ENCODE results near the gene IKZF2.

IKZF2 gene

GRCh38 chr2:213151437-213152064 lies at the start of gene IKZF2:
Gene IKZF2, minus strand, starts transcription at chr2:213151612. Its CDS starts 2,983 bp downstream, at chr2:213148629.
- DNase-seq = peak; percentile 81

GRCh38 chr2:213199871-213200270 lies 48.5 kb upstream of the IKZF2 start:
- no peak for DNase-seq

GRCh38 chr2:213189001-213189899 lies 37.8 kb upstream of the IKZF2 start:
- DNase-seq = no peak

DNA sequence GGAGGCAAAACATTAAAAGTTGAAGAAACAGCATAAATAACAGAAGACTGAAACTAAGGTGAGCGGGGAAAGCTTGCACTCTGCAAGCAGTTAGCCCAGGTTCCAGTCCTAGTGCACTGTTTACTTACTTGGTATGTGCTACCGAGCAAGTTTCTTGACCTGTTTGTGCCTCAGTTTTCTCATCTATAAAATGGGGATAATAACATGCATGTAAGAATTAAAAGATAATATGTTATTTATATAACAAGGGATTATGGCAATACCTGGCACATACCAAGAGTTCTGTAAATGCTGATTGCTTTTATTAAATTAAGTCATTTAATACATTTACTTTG lies 37.1 kb upstream of the IKZF2 start:
- no peak for DNase-seq

DNA sequence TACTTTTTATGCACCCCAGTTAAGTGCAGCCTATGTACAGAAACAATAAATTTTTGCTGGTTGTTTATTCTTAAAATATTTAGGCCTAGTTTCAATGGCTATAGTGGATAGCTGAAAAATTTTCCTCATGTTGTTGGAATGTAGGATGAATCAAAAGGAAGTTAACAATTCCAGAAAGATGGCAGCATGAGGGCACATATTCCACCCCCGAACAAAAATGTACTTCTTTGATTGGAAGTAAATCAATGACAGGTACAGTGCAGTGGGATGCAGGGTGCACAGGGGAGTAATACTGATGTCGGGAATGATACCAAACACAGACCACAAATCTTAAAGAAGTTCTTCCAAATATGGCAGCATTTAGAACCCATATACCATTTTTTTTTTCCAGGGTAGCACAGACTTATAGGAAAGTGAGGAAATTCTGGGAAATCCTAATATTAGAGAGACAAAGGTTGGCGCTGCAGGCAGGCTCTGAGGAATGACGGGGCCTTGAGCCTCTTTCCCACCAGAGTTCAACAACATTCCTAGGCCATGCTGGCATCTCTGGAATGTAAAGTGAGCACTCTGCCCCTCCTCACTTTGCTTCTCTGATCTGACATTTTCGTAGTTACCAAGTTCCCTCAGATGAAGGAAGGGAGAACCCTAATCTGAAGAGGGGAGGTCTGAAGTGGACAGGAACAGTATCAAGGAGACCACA lies 36.6 kb upstream of the IKZF2 start:
- DNase-seq = no peak

DNA sequence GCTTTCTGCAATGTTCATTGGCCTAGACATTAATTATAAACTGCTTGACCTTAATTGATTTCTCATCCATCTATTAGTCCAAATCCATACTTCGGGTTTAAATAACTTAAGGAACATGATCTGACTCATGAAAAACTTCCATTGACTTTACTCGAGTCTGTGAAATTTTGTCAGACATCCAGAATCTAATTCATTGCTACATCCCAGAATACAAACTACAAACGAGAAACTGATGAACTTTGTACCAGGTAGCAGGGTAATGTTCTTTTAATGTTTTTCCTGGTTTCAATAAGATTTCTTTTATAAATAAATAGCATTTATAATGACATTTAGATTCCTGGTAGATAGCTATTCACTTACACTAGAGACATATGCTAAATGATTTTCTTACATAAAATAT lies 36.0 kb upstream of the IKZF2 start:
- no peak for DNase-seq

DNA sequence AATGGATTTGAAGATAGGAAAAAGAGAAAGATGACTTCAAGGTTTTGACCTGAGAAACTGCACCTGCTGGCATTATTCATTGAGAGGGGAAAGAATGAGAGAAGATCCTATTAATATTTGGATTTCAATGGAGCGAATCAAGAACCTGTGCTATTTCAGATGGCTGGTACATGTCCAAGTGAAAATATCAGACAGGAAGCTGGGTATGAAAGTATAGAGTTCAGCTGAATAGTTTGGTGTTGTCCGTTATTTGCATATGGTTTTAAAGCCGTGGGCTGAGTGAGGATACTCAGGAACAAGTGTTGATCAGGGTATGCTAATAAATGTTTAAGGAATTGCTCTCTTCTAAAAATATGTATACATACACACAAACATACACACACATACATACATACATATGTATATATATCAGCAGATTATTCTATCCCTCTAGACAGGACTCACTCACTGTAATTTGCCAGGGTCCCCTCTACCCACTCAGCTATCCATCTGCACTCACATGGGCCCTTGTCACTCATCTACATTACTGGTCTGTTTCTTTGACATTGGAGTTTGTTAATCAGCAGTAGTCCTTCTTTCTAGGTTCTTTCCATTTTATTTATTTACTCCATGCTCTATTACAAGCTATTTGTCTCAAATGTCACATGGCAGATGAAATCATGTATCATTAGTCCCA lies 33.9 kb upstream of the IKZF2 start:
- no peak for DNase-seq

DNA sequence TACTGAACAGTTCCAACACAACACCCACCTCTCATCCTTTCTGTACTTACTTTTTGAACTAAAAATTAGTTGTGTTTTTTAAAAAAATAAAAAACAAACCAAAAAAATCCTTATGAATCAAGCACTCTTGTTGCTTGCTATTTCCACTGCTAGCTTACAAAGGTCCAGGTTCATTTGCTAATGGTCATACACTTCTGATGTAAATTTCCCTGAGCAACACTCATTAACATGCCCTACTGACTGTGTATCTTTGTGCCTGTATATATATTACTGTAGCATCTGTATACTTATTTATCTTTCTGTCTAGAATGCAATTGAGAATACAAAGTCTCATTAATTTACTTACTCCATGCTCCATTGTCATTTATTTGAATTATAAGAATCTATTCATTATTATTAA lies 30.3 kb upstream of the IKZF2 start:
- DNase-seq = no peak

GRCh38 chr2:213177679-213178078 lies 26.3 kb upstream of the IKZF2 start:
- no peak for DNase-seq

- DNase-seq = no peak
These were observed 24.3 kb upstream of the IKZF2 start for GRCh38 chr2:213175673-213176247.

DNA sequence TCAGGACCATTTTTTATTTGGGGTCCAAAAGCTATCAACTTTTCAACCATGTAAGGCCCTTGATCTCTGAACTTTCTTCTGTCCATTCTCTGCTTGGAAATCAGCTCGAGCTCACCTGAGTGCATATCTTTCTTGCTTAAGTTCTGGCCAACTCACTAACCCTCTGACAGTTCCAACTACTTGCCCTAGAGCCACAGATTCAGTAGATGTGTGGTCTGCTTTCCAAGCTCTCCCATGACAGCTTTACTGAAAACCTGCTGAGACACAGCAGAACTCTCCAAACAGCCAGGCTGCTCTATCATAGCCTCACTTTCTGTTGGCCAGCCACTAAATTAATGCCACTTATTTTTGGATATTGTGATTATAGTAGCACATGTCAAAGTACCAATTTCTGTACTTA lies 21.2 kb upstream of the IKZF2 start:
- DNase-seq = no peak

DNA sequence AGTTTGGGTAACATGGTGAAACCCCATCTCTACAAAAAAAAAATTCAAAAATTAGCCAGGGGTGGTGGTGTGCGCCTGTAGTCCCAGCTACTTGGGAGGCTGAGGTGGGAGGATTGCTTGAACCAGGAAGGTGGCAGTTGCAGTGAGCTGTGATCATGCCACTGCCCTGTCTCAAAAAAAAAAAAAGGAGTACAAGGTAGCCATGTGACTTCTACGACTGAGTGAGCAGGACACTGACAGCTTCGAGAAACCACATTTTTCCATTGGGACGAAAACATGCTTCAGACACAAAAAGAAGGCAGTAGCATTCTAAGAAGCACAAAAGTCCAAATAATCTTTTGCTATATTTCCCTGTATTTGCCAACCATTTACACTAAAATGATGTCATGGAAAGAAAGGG lies 19.7 kb upstream of the IKZF2 start:
- no peak for DNase-seq

DNA sequence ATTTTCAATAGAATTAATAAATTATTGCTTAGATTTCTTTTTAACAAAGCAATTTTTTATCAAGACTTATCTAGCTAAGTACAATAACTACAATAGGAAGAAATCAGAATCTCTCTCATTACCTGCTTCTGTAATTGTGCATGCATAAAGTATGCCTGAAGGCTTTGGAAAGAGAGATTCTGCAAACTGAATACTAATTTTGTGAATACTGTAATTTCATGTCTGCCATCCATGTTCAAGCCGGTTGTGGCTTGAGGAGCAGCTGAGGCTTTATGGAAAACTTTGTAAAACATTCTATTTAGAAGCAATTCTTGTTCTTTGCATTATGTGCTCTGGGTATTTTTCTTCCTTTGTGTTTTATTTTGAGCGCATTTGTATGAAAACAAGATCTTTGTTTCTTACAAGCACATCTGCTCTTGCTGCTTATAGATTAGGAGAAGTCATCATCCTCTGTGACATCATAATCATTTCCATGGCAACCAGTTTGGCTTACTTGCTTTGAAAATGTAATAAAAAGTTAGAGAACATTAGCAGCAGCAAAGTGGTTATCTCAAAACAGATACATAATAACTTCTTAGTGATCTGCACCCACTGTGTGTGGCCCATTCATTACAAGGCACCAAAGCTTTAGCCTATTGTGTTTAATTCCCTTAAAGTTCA lies 16.0 kb upstream of the IKZF2 start:
- DNase-seq = no peak

DNA sequence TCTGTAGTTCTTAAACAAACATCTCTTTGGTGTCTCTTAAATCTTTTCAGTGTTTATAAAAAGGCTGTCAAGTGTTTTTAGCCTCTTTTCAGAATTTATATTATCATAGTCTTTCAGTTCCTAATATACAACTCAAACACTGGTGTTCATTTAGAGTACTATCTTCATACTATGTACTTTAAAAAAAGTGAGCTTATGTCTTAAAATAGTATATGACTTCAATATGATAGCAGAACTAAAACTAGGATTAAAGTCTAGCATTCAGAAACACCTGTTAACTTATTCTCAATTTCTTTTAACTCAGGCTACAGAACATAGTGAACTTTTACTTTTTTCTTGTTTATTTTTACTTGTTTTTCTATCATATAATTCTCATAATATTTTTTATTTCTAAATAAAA lies 14.7 kb upstream of the IKZF2 start:
- DNase-seq = no peak

- no peak for DNase-seq
These were observed 12.9 kb upstream of the IKZF2 start for GRCh38 chr2:213164263-213164662.

- DNase-seq = no peak
These were observed 11.2 kb upstream of the IKZF2 start for GRCh38 chr2:213162516-213163118.

GRCh38 chr2:213161759-213162515 lies 10.5 kb upstream of the IKZF2 start:
- no peak for DNase-seq

DNA sequence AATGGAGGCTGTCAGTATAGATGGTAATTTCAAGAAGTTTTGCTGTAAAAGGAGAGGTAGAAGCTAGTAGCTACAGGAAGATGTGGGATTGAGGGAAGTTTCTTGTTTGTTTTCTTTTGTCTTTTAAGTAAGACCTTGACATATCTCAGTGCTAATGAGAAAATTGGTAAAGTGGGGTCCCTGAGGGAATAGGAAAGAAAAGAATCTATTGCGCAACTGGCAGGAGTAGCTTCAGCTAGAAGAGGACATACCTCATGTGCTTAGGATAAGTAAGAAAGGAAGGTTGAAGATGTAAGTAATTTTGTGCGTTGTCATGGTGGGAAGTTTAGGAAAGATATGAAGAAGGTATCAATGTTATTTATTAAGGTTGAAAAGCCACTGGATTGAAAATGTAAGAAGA lies 8.4 kb upstream of the IKZF2 start:
- no peak for DNase-seq

GRCh38 chr2:213157242-213157641 lies 5.8 kb upstream of the IKZF2 start:
- DNase-seq = no peak

GRCh38 chr2:213156717-213157116 lies 5.3 kb upstream of the IKZF2 start:
- no peak for DNase-seq

- no peak for DNase-seq
These were observed 1.5 kb upstream of the IKZF2 start for GRCh38 chr2:213152888-213153287.
